Measurements from ENCODE around the gene VWA8.

Gene VWA8

DNA sequence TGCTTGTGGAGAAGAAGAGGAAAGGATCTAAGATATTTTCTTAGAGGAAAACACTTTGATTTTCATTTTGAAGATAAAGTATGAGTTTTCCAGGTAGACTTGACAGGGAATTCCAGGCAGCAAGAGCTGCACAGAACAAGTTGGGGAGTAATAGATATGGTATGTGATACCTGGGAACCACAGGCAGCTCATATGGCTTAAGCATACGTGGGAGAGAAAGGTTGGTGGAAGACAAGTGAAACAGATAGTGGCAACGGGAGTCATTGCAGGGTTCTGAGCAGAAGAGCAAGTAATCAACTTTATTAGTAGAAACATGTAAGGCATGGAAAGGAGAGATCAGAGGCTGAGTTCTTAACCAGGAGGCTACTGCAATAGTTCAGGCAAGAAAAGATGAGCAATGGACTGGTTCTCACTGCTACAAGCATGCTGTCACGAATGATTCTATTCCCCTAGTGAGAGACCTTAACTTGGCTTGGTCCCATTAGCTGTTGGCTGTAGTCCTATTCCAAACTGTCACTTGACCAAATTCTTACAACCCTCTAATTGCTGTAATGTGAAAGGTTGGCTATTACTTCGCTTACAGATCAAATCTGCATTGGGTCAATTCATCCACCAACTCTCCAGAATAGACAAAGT is 217.9 kb downstream of the VWA8 start:
- 96% methylated on average over 4 of the region's 4 CpGs for WGBS

DNA sequence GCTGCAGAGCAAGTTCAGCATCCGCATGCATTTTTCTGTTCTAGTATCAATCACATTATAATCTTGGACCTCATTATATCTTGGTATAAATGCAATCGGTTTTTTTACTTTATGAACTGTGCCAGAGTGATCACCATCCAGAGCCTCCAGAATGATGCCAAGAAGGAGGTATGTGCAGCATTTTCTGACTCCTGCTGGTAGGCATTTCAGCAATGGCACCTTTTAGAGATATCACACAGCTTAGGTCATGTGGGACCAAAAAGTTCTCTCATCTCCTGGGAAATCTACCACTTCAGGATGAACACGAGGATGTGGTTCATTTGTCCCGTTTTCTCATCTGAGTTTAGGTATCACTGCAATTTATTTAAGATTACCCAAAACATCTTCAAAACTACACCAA is 220.4 kb downstream of the VWA8 start:
- Histone ChIP-seq H3K9ac (ENCODE audit: low read depth, low read length) (no peak overlapping the region), H3K27me3 (ENCODE audit: insufficient read depth, low read length) (no peaks in the 10 kb centered on the region), H3K27ac (ENCODE audit: low read depth, low read length) (no peak overlapping the region), H3K4me1 (ENCODE audit: insufficient read depth, low read length) (no peaks in the 10 kb centered on the region), H3K9me3 (ENCODE audit: insufficient read depth, low read depth, low read length) (no peaks in the 10 kb centered on the region), H3K36me3 (ENCODE audit: insufficient read depth, low read length) (no peaks in the 10 kb centered on the region), H3K4me3 (ENCODE audit: low read length) (no peak overlapping the region)
- WGBS: 99% methylated on average over 4 of the region's 4 CpGs

More for the DNA sequence above, 217.9 kb downstream of the VWA8 start:
- Histone ChIP-seq H3K27me3 (ENCODE audit: insufficient read depth, low read length) (no peaks in the 10 kb centered on the region), H3K27ac (ENCODE audit: low read depth, low read length) (no peak overlapping the region), H3K9ac (ENCODE audit: low read depth, low read length) (no peak overlapping the region), H3K4me1 (ENCODE audit: insufficient read depth, low read length) (no peaks in the 10 kb centered on the region), H3K4me3 (ENCODE audit: low read length) (no peak overlapping the region), H3K36me3 (ENCODE audit: insufficient read depth, low read length) (peaks cover 3% of the 10 kb centered on the region; the same call in 1 of the 2 replicates), H3K9me3 (ENCODE audit: insufficient read depth, low read depth, low read length) (no peaks in the 10 kb centered on the region)

DNA sequence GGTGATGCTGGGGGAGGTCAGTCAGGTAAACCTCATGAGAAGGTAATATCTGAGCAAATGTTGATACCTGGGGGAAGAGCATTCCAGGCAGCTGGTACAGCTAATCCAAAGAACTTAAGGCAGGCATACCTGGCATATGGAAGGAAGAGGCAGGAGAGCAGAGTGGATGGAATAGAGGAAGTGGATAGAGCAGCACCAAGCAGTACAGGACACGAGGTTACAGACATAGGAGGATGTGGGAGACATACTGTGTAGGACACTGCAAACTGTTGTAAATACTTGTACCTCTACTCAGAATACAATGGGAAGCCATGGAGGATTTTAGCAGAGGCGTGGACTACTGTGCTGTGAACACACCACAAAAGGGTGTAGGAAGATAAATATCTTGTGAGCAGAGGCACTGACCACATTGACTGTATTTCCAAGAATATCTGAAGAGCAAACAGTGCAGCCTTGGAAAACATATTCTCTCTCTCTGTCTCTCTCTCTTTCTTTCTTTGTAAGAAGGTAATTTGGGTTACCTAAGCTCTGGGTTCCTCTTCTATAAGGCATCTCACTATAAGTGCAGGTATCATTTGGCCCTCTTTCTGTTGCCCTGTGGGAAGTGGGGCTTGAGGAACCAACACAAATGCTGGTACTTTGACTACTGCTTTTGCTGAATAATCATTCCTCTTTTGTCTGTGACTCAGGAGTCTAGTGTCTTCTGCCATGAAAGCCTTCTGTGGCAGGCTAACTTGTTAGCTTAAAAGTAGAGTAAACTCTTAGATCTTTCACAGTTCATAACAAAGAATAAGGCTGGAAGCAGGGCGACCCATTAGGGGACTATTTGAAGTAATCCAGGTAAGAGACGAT is 238.0 kb downstream of the VWA8 start:
- 88% methylated on average over 4 of the region's 4 CpGs for WGBS
- no peaks in the 10 kb centered on the region for H3K4me1 ChIP-seq (ENCODE audit: insufficient read depth, low read length)
- no peak overlapping the region for H3K4me3 ChIP-seq (ENCODE audit: low read length)
- no peaks in the 10 kb centered on the region for H3K27me3 ChIP-seq (ENCODE audit: insufficient read depth, low read length)
- peaks cover 33% of the 10 kb centered on the region for H3K36me3 ChIP-seq (ENCODE audit: insufficient read depth, low read length)
- no peak overlapping the region for H3K9ac ChIP-seq (ENCODE audit: low read depth, low read length)
- H3K9me3 ChIP-seq (ENCODE audit: insufficient read depth, low read depth, low read length): no peaks in the 10 kb centered on the region
- H3K27ac ChIP-seq (ENCODE audit: low read depth, low read length): no peak overlapping the region

DNA sequence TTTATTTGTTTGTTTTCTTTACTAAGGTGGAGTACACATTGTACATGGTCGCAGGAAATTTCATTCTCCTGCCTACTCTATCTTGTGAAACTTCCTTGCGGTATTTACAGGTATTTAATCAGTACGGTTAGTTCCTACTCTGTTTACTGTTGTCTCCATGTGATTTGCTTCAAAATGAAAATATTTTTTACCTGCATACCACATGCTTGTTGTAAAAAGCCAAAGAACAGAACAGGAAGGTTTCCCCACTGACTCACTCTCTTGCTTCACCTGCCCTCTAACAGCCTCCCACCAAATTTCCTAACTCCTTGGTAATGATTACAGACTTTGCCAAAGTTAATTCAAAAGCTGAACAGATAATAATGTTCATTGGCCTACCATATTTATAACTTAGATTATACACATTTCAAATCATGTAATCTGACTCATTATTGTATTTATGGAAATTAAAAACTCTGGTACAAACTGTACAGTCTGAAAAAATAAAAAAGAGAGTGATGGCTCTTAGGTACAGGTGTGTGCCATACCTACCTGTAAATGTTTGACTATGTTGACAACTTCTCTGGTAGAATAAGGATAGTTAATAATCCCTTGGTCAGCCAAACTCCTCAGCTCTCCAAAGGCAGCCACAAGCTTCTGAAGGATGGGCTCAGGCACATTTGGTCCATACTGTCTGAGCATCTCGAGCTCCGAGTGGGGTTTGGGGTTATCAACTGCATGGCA is 239.9 kb downstream of the VWA8 start:
- Histone ChIP-seq H3K9ac (ENCODE audit: low read depth, low read length) (no peak overlapping the region), H3K4me1 (ENCODE audit: insufficient read depth, low read length) (no peaks in the 10 kb centered on the region), H3K27ac (ENCODE audit: low read depth, low read length) (no peak overlapping the region), H3K36me3 (ENCODE audit: insufficient read depth, low read length) (peaks cover 29% of the 10 kb centered on the region), H3K27me3 (ENCODE audit: insufficient read depth, low read length) (no peaks in the 10 kb centered on the region), H3K4me3 (ENCODE audit: low read length) (no peak overlapping the region), H3K9me3 (ENCODE audit: insufficient read depth, low read depth, low read length) (no peaks in the 10 kb centered on the region)
- 92% methylated on average over 5 of the region's 5 CpGs for WGBS

DNA sequence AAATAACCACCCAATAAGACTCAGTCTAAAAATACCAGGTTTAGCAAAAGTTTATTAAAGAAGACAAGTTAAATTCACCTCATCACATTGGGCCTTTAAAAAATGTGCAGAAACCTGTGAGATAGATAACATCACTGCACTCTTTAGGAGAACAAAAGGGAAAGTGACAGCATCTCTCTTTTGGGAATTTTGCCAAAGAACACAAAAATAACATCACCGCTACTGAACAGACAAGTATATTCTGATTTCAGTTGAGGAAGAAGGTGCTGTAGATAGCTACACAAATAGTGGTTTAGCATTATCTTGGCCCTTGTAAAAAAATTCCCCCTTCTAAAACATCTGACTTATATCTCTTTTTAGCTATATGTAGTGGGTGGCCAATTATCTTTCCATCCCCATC is 244.7 kb downstream of the VWA8 start:
- WGBS: no CpG with 5 or more reads among the region's 1 CpG

DNA sequence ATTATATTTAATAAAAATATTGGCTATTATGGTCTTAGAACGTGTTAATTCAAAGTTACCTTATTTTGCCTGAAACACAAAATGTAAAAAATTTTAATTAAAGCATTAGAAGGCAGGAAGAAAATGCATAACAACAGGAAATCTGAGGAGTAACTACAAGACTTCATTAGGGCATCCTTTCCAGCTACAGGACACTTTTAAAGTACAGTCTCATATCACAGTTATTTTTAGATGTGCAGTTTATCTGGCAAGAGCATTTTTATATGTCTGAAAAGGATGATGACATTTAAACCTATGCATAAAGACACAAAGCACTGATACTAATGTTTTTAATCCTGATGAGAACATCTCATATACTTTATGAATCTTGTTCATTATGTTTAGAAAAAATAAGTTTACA is 247.5 kb downstream of the VWA8 start:
- no peak overlapping the region for H3K27ac ChIP-seq (ENCODE audit: low read depth, low read length)
- H3K9me3 ChIP-seq (ENCODE audit: insufficient read depth, low read depth, low read length): no peaks in the 10 kb centered on the region
- no peaks in the 10 kb centered on the region for H3K27me3 ChIP-seq (ENCODE audit: insufficient read depth, low read length)
- no peaks in the 10 kb centered on the region; the same call in 1 of the 2 replicates for H3K4me1 ChIP-seq (ENCODE audit: insufficient read depth, low read length)
- no peaks in the 10 kb centered on the region for H3K36me3 ChIP-seq (ENCODE audit: insufficient read depth, low read length)
- no CpG with 5 or more reads among the region's 1 CpG for WGBS
- no peak overlapping the region for H3K9ac ChIP-seq (ENCODE audit: low read depth, low read length)
- H3K4me3 ChIP-seq (ENCODE audit: low read length): no peak overlapping the region

More for the DNA sequence above, 244.7 kb downstream of the VWA8 start:
- no peak overlapping the region for H3K9ac ChIP-seq (ENCODE audit: low read depth, low read length)
- H3K27me3 ChIP-seq (ENCODE audit: insufficient read depth, low read length): no peaks in the 10 kb centered on the region
- H3K27ac ChIP-seq (ENCODE audit: low read depth, low read length): no peak overlapping the region
- H3K36me3 ChIP-seq (ENCODE audit: insufficient read depth, low read length): peaks cover 25% of the 10 kb centered on the region
- no peaks in the 10 kb centered on the region for H3K9me3 ChIP-seq (ENCODE audit: insufficient read depth, low read depth, low read length)
- H3K4me1 ChIP-seq (ENCODE audit: insufficient read depth, low read length): no peaks in the 10 kb centered on the region; the same call in 1 of the 2 replicates
- no peak overlapping the region for H3K4me3 ChIP-seq (ENCODE audit: low read length)

DNA sequence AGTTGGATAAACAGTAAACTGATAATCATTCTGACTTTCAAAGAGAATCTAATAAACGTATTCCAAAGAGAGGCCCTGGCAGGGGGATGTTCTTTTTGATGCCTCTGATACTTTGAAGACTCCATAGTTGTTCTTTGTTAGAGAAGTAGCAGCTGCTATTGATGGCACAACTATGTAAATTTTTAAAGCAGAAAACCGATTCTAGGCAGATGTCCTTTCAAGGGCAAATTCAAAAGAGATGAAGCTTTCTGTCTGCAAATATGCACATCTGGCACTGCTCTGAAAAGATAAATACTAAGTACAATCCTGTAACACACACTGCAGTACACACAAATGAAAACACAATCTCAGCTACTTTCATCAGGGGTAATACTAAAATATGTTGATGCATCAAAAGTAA is 250.1 kb downstream of the VWA8 start:
- WGBS: 84% methylated on average over 2 of the region's 2 CpGs
- H3K36me3 ChIP-seq (ENCODE audit: insufficient read depth, low read length): no peaks in the 10 kb centered on the region

DNA sequence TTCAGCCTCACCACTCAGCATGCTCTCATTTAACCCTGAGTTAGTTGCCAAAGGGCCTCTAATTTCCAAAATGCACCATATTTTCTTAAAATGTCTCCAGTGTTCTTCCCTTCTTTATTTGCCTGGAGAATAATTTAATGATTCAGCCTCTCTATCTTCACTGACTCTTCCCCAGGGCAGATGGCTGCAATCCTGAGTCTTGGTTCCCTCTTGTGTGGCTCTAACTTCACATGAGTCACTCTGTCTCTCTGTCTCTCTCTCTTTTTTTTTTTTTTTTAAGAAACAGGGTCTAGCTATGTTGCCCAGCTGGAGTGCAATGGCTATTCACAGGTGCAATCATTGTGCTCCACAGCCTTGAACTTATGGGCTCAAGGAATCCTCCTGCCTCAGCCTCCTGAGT is 251.4 kb downstream of the VWA8 start:
- Histone ChIP-seq H3K27me3 (ENCODE audit: insufficient read depth, low read length) (no peaks in the 10 kb centered on the region), H3K9me3 (ENCODE audit: insufficient read depth, low read depth, low read length) (no peaks in the 10 kb centered on the region), H3K4me3 (ENCODE audit: low read length) (no peak overlapping the region), H3K4me1 (ENCODE audit: insufficient read depth, low read length) (no peaks in the 10 kb centered on the region; the same call in 1 of the 2 replicates), H3K36me3 (ENCODE audit: insufficient read depth, low read length) (no peaks in the 10 kb centered on the region), H3K9ac (ENCODE audit: low read depth, low read length) (no peak overlapping the region), H3K27ac (ENCODE audit: low read depth, low read length) (no peak overlapping the region)

More for the DNA sequence above, 250.1 kb downstream of the VWA8 start:
- no peaks in the 10 kb centered on the region; the same call in 1 of the 2 replicates for H3K4me1 ChIP-seq (ENCODE audit: insufficient read depth, low read length)
- no peaks in the 10 kb centered on the region for H3K27me3 ChIP-seq (ENCODE audit: insufficient read depth, low read length)
- no peaks in the 10 kb centered on the region for H3K9me3 ChIP-seq (ENCODE audit: insufficient read depth, low read depth, low read length)
- no peak overlapping the region for H3K4me3 ChIP-seq (ENCODE audit: low read length)
- no peak overlapping the region for H3K9ac ChIP-seq (ENCODE audit: low read depth, low read length)
- H3K27ac ChIP-seq (ENCODE audit: low read depth, low read length): no peak overlapping the region

DNA sequence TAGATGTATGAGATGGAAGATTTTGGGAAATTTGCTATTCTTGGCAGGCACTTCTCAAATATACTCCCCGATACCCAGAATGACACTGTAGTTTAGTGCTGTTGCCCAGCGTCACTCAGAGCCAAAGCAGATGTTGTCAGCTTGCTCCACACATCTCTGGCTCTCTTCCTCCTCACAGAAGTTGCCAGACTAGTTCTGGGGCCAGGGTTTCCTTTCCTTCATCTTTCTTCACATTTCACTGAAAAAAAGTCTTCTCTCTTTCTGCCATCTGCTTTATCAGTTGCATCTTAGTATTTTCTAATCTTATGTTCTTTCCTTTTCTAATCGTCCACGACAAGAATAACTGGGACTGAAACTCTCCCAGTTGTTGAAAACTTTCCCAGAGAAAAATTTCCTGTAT is 252.2 kb downstream of the VWA8 start:
- 95% methylated on average over 4 of the region's 4 CpGs for WGBS
- no peaks in the 10 kb centered on the region; the same call in 1 of the 2 replicates for H3K4me1 ChIP-seq (ENCODE audit: insufficient read depth, low read length)
- H3K27me3 ChIP-seq (ENCODE audit: insufficient read depth, low read length): no peaks in the 10 kb centered on the region
- H3K4me3 ChIP-seq (ENCODE audit: low read length): no peak overlapping the region
- no peaks in the 10 kb centered on the region for H3K36me3 ChIP-seq (ENCODE audit: insufficient read depth, low read length)
- H3K9me3 ChIP-seq (ENCODE audit: insufficient read depth, low read depth, low read length): no peaks in the 10 kb centered on the region
- no peak overlapping the region for H3K27ac ChIP-seq (ENCODE audit: low read depth, low read length)
- no peak overlapping the region for H3K9ac ChIP-seq (ENCODE audit: low read depth, low read length)

DNA sequence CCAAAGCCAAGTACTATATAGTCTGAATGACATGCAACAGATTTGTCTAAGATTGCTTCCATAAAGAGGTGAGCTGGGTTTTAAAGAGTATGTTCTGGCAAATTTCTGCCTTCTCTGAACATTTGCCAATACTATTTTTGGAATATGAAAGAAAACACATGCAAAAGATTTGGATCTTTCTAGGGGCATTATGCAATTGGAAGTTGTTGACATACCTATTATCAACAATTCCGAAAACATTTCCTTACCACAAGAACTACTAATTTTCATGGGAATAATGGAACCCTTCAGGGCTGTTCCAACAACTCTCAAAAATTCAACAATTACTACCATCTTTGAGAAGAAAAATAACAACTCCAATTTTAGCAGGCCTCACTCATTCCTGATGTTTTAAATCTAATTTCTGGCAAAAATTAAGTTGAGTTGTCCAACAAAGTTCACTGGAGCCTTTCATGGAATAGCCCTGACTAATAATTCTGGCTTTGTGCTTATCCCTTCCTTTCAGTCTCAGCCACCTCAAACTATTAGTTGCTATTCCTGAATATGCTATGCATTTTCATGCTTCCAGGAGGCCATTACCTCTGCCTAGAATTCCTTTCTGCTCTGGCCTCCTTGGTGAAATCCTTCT is 253.6 kb downstream of the VWA8 start:
- WGBS: 91% methylated on average over 1 of the region's 1 CpG
- no peak overlapping the region for H3K4me3 ChIP-seq (ENCODE audit: low read length)

DNA sequence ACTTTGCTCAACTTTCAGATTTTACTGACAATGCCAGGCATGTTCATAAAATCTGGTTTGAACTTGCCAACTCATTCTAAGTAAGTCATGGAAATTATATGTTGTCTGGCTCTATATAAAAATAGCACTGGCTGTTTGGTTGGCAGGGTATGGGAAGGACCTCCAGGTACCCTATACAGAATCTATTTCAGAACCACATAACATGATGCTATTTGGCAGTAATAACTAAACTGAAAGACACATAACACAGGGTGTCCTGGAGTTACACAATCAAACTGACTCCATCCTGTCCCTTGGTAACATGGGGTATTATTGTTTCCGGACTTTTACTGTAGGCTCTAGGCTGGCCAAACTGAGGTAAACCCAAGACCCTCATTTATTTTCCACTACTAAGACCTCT is 254.8 kb downstream of the VWA8 start:
- H3K36me3 ChIP-seq (ENCODE audit: insufficient read depth, low read length): no peaks in the 10 kb centered on the region
- H3K27ac ChIP-seq (ENCODE audit: low read depth, low read length): no peak overlapping the region
- WGBS: 89% methylated on average over 1 of the region's 1 CpG
- no peaks in the 10 kb centered on the region for H3K4me1 ChIP-seq (ENCODE audit: insufficient read depth, low read length)
- no peak overlapping the region for H3K9ac ChIP-seq (ENCODE audit: low read depth, low read length)
- H3K4me3 ChIP-seq (ENCODE audit: low read length): no peak overlapping the region
- H3K9me3 ChIP-seq (ENCODE audit: insufficient read depth, low read depth, low read length): no peaks in the 10 kb centered on the region
- H3K27me3 ChIP-seq (ENCODE audit: insufficient read depth, low read length): no peaks in the 10 kb centered on the region

More for the DNA sequence above, 253.6 kb downstream of the VWA8 start:
- H3K36me3 ChIP-seq (ENCODE audit: insufficient read depth, low read length): no peaks in the 10 kb centered on the region
- H3K27ac ChIP-seq (ENCODE audit: low read depth, low read length): no peak overlapping the region
- H3K27me3 ChIP-seq (ENCODE audit: insufficient read depth, low read length): no peaks in the 10 kb centered on the region
- H3K9ac ChIP-seq (ENCODE audit: low read depth, low read length): no peak overlapping the region
- no peaks in the 10 kb centered on the region for H3K4me1 ChIP-seq (ENCODE audit: insufficient read depth, low read length)
- H3K9me3 ChIP-seq (ENCODE audit: insufficient read depth, low read depth, low read length): no peaks in the 10 kb centered on the region
